ENCODE data around the gene TYROBP. TPM values are rescaled to one million over a fixed set of nuclear protein-coding genes. Genes with fewer than 3 reads are reported as not detected.

Gene TYROBP
- total and polyA plus RNA-seq, 9 donors = 9.2 to 135 (median 36.7) TPM

- no peak overlapping the region for H3K27ac ChIP-seq
- H3K4me3 ChIP-seq = no peak overlapping the region
- intact Hi-C loops (cut with DNase I) = no loop called here
- no peaks in the 10 kb centered on the region for H3K9me3 ChIP-seq
- H3K36me3 ChIP-seq = no peaks in the 10 kb centered on the region
- DNase-seq = no peak
- no peaks in the 10 kb centered on the region for H3K4me1 ChIP-seq (ENCODE audit: insufficient read depth)
- no peaks in the 10 kb centered on the region for H3K27me3 ChIP-seq
- TF ChIP-seq CTCF (IDR thresholded peaks at IDR 0.05) (no peak), EP300 (IDR thresholded peaks at IDR 0.05) (no peak), POLR2A (IDR thresholded peaks at IDR 0.05) (no peak)
- 87 to 92% (median 88%) methylated on average over 6 of the region's 6 CpGs for WGBS, 3 donors
Measured at GRCh38 chr19:35885225-35885738, 22.8 kb downstream of the TYROBP start.

- 46 to 61% (median 54%) methylated on average over 2 of the region's 2 CpGs for WGBS, 3 donors
- no peaks in the 10 kb centered on the region for H3K9me3 ChIP-seq
- H3K4me3 ChIP-seq = no peak overlapping the region
- no peaks in the 10 kb centered on the region for H3K4me1 ChIP-seq (ENCODE audit: insufficient read depth)
- intact Hi-C loops (cut with DNase I) = loop anchor here in 3 of 4 donors (5.0 kb wide), 2 partner anchors 43 to 48 kb away; no protein-coding TSS in a partner anchor
- no peaks in the 10 kb centered on the region for H3K27me3 ChIP-seq
- TF ChIP-seq POLR2A (IDR thresholded peaks at IDR 0.05) (no peak), EP300 (IDR thresholded peaks at IDR 0.05) (no peak), CTCF (IDR thresholded peaks at IDR 0.05) (no peak)
- H3K27ac ChIP-seq = no peak overlapping the region
- DNase-seq = no peak
- H3K36me3 ChIP-seq = no peaks in the 10 kb centered on the region
Measured at GRCh38 chr19:35883882-35884281, 24.2 kb downstream of the TYROBP start.

- Histone ChIP-seq H3K4me3 (no peak overlapping the region), H3K27ac (no peak overlapping the region), H3K9me3 (no peaks in the 10 kb centered on the region), H3K36me3 (no peaks in the 10 kb centered on the region), H3K4me1 (ENCODE audit: insufficient read depth) (no peaks in the 10 kb centered on the region), H3K27me3 (no peaks in the 10 kb centered on the region)
- DNase-seq = peak in 1 of 5 donors; percentile 42
- intact Hi-C loops (cut with DNase I) = loop anchor here in 3 of 4 donors (5.0 kb wide), 2 partner anchors 45 to 50 kb away; no protein-coding TSS in a partner anchor
- TF ChIP-seq POLR2A (IDR thresholded peaks at IDR 0.05) = no peak
- TF ChIP-seq CTCF (IDR thresholded peaks at IDR 0.05) = peak in 2 of 3 donors; percentile 22 to 34
- TF ChIP-seq EP300 (IDR thresholded peaks at IDR 0.05) = no peak
- WGBS, 3 donors = 19 to 28% (median 22%) methylated on average over 8 of the region's 8 CpGs
Measured at GRCh38 chr19:35882114-35882832, 25.8 kb downstream of the TYROBP start.

GRCh38 chr19:35879770-35880317 lies 28.3 kb downstream of the TYROBP start:
- H3K9me3 ChIP-seq = no peaks in the 10 kb centered on the region
- no peak for TF ChIP-seq EP300 (IDR thresholded peaks at IDR 0.05)
- no peak for TF ChIP-seq POLR2A (IDR thresholded peaks at IDR 0.05)
- no peak for TF ChIP-seq CTCF (IDR thresholded peaks at IDR 0.05)

More at GRCh38 chr19:35879770-35880317, 28.3 kb downstream of the TYROBP start:
- Histone ChIP-seq H3K27ac (no peak overlapping the region), H3K27me3 (no peaks in the 10 kb centered on the region), H3K36me3 (no peaks in the 10 kb centered on the region), H3K4me1 (ENCODE audit: insufficient read depth) (no peaks in the 10 kb centered on the region), H3K4me3 (no peak overlapping the region)
- DNase-seq = peak; percentile 70 to 90 (median 82)
- WGBS, 3 donors = 1 to 4% (median 2%) methylated on average over 28 of the region's 28 CpGs
- intact Hi-C loops (cut with DNase I) = loop anchor here (5.0 kb wide), 2 partner anchors 47 to 52 kb away; no protein-coding TSS in a partner anchor
